ENCODE data around the gene ETS2.
"Not testable (repeated sequence)": the region's sequence is repeated elsewhere in the genome, so short reads cannot be mapped to it uniquely, and the experiment has no call there.

Gene ETS2

GRCh38 chr21:38843806-38844503 is 38.2 kb downstream of the ETS2 start:
- DNase-seq (ENCODE audit: extremely low read depth, insufficient read length) = no peak
- TF ChIP-seq CTCF (IDR thresholded peaks at IDR 0.05; ENCODE audit: insufficient read depth, low read length, poor library complexity, severe bottlenecking) = no peak
- H3K4me3 ChIP-seq (replicated peaks; ENCODE audit: low read depth, low read length) = no peak overlapping the region
- H3K27me3 ChIP-seq (replicated peaks; ENCODE audit: control insufficient read depth, insufficient read depth, low read length) = no peaks in the 10 kb centered on the region; the same call in 1 of the 2 replicates
- no peaks in the 10 kb centered on the region for H3K36me3 ChIP-seq (ENCODE audit: control insufficient read depth, insufficient read depth, low read length)

DNA sequence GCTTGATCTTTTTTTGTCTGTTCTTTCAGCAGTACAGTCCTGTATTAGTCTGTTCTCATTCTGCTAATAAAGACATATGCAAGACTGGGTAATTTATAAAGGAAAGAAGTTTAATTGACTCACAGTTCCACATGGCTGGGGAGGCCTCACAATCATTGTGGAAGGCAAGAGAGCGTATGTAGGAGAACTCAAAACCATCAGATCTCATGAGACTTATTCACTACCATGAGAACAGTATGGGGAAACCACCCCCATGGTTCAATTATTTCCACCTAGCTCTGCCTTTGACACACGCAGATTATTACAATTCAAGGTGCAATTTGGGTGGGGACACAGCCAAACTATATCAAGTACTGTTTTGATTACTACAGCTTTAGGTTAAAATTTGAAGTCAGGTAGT is 39.6 kb downstream of the ETS2 start:
- H3K36me3 ChIP-seq (ENCODE audit: control insufficient read depth, insufficient read depth, low read length); DNase-seq (ENCODE audit: extremely low read depth, insufficient read length); H3K4me3 ChIP-seq (replicated peaks; ENCODE audit: low read depth, low read length); H3K27me3 ChIP-seq (replicated peaks; ENCODE audit: control insufficient read depth, insufficient read depth, low read length): not testable (repeated sequence)

DNA sequence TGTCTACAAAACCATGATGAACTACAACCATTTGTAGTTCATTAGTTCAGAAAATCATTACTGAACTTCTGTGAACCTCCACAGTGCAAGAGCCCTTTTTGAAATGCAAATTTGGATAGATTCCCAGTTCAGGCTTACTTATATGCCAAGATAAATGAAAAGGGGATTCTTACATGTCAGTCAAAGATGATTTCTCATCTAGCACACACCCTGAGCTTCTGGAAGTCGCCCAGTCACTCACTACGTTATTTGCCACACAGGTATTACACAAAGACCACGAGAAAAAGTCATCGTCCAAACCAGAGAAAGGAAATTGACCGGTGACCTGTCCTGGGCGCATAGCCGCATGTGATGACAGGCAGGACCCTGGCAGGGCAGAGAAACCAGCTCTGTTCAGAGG is 41.8 kb downstream of the ETS2 start:
- no peaks in the 10 kb centered on the region for H3K36me3 ChIP-seq (ENCODE audit: control insufficient read depth, insufficient read depth, low read length)
- TF ChIP-seq CTCF (IDR thresholded peaks at IDR 0.05; ENCODE audit: insufficient read depth, low read length, poor library complexity, severe bottlenecking) = no peak

GRCh38 chr21:38848187-38848609 is 42.5 kb downstream of the ETS2 start:
- TF ChIP-seq CTCF (IDR thresholded peaks at IDR 0.05; ENCODE audit: insufficient read depth, low read length, poor library complexity, severe bottlenecking) = no peak
- no peak overlapping the region for H3K4me3 ChIP-seq (replicated peaks; ENCODE audit: low read depth, low read length)
- no peaks in the 10 kb centered on the region for H3K36me3 ChIP-seq (ENCODE audit: control insufficient read depth, insufficient read depth, low read length)
- H3K27me3 ChIP-seq (replicated peaks; ENCODE audit: control insufficient read depth, insufficient read depth, low read length) = peaks cover 1% of the 10 kb centered on the region; the same call in 1 of the 2 replicates
- DNase-seq (ENCODE audit: extremely low read depth, insufficient read length) = no peak

More for the DNA sequence above, 41.8 kb downstream of the ETS2 start:
- no peak for DNase-seq (ENCODE audit: extremely low read depth, insufficient read length)
- Histone ChIP-seq H3K27me3 (replicated peaks; ENCODE audit: control insufficient read depth, insufficient read depth, low read length) (peaks cover 1% of the 10 kb centered on the region; the same call in 1 of the 2 replicates), H3K4me3 (replicated peaks; ENCODE audit: low read depth, low read length) (no peak overlapping the region)

DNA sequence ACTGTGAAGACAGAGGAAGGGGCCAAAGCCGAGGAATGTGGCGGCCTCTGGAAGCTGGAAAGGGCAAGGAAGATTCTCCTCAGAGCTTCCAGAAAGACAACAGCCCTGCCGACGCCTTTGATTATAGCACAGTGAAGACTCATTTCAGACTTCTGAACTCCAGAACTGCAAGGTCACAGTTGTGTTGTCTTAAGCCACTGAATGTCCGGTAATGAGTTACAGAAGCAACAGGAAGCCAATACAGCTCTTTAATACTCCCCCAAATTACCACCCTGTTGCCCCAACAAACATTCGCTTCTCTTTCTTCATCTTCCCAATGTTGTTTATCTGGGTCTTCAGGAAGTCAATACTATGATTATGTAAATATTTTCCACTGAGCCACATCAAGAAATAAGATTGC is 44.0 kb downstream of the ETS2 start:
- no peak for DNase-seq (ENCODE audit: extremely low read depth, insufficient read length)
- H3K4me3 ChIP-seq (replicated peaks; ENCODE audit: low read depth, low read length) = no peak overlapping the region
- TF ChIP-seq CTCF (IDR thresholded peaks at IDR 0.05; ENCODE audit: insufficient read depth, low read length, poor library complexity, severe bottlenecking) = no peak
- peaks cover 1% of the 10 kb centered on the region; the same call in 1 of the 2 replicates for H3K27me3 ChIP-seq (replicated peaks; ENCODE audit: control insufficient read depth, insufficient read depth, low read length)
- no peaks in the 10 kb centered on the region for H3K36me3 ChIP-seq (ENCODE audit: control insufficient read depth, insufficient read depth, low read length)

DNA sequence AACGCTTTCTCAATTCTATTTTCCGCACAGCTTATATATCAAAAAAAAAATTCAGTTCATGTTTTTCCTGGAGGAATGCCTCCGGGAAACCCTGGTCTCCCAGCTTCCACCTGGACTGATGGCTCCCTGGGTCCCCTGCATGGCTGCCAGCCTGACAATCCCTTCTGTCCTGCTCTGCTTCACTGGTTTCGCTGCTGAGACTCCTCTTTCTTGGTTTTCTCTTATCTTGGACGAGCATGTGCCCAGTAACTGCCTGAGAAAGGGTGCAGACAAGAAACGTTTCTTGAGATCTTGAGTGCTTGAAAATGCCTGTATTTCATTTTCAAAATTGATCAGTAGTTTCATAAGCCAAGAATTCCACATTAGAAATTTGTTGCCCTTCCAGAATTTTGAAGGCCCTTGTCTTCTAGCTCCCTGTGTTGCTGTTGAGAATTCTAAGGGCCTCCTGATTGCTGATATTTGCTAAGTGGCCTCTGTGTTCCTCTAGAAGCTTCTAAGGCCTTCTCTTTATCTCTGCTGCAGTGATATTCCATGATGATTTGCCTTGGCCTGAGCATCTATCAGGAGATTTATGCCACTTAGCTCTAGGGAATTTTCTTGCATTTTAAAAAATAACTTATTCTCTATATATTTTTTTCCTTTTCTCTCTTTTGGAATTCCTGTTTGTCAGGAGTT is 44.7 kb downstream of the ETS2 start:
- no peak for TF ChIP-seq CTCF (IDR thresholded peaks at IDR 0.05; ENCODE audit: insufficient read depth, low read length, poor library complexity, severe bottlenecking)
- Histone ChIP-seq H3K27me3 (replicated peaks; ENCODE audit: control insufficient read depth, insufficient read depth, low read length) (peaks cover 1% of the 10 kb centered on the region; the same call in 1 of the 2 replicates), H3K36me3 (ENCODE audit: control insufficient read depth, insufficient read depth, low read length) (no peaks in the 10 kb centered on the region), H3K4me3 (replicated peaks; ENCODE audit: low read depth, low read length) (no peak overlapping the region)
- no peak for DNase-seq (ENCODE audit: extremely low read depth, insufficient read length)
